Measurements from ENCODE around the gene NF2.

The NF2 gene

GRCh38 chr22:29630987-29631386 lies 27.6 kb downstream of the NF2 start:
- H3K36me3 Mint-ChIP-seq, result peaks cover 6 to 14% of the 10 kb centered on the region in 2 donors
- H3K9me3 Mint-ChIP-seq, result no peaks in the 10 kb centered on the region
- no peak overlapping the region for H3K4me3 Mint-ChIP-seq
- no peaks in the 10 kb centered on the region for H3K27me3 Mint-ChIP-seq
- no peak for DNase-seq
- no peak for ATAC-seq (replicated peaks)
- peaks cover 20 to 42% of the 10 kb centered on the region in 2 donors for H3K4me1 Mint-ChIP-seq
- H3K27ac Mint-ChIP-seq, result no peak overlapping the region

- Mint-ChIP-seq H3K27ac (no peak overlapping the region), H3K27me3 (no peaks in the 10 kb centered on the region), H3K4me3 (no peak overlapping the region), H3K36me3 (peaks cover 6 to 14% of the 10 kb centered on the region in 2 donors), H3K4me1 (peaks cover 20 to 39% of the 10 kb centered on the region in 2 donors), H3K9me3 (no peaks in the 10 kb centered on the region)
- DNase-seq (no peak), ATAC-seq (replicated peaks) (no peak)
Measured at GRCh38 chr22:29631725-29632124, 28.3 kb downstream of the NF2 start.

- Mint-ChIP-seq H3K36me3 (peaks cover 8 to 17% of the 10 kb centered on the region in 2 donors), H3K4me1 (peaks cover 20 to 39% of the 10 kb centered on the region in 2 donors), H3K27ac (no peak overlapping the region), H3K4me3 (no peak overlapping the region), H3K27me3 (no peaks in the 10 kb centered on the region), H3K9me3 (no peaks in the 10 kb centered on the region)
- DNase-seq (no peak), ATAC-seq (replicated peaks) (no peak)
Measured at GRCh38 chr22:29632672-29633071, 29.2 kb downstream of the NF2 start.

- Mint-ChIP-seq H3K4me1 (peaks cover 16 to 31% of the 10 kb centered on the region in 2 donors), H3K27ac (no peak overlapping the region), H3K9me3 (no peaks in the 10 kb centered on the region), H3K4me3 (no peak overlapping the region), H3K36me3 (peaks cover 9 to 16% of the 10 kb centered on the region in 2 donors), H3K27me3 (no peaks in the 10 kb centered on the region)
- no peak for DNase-seq
- no peak for ATAC-seq (replicated peaks)
Measured at GRCh38 chr22:29633514-29634312, 30.3 kb downstream of the NF2 start.

- H3K27me3 Mint-ChIP-seq, result no peaks in the 10 kb centered on the region
Measured at GRCh38 chr22:29634847-29635246, 31.4 kb downstream of the NF2 start.

GRCh38 chr22:29635734-29636357 lies 32.4 kb downstream of the NF2 start:
- Mint-ChIP-seq H3K4me3 (no peak overlapping the region), H3K36me3 (peaks cover 6 to 22% of the 10 kb centered on the region in 2 donors), H3K27me3 (no peaks in the 10 kb centered on the region), H3K27ac (no peak overlapping the region), H3K4me1 (peaks cover 14 to 28% of the 10 kb centered on the region in 2 donors), H3K9me3 (no peaks in the 10 kb centered on the region)
- DNase-seq (no peak), ATAC-seq (replicated peaks) (no peak)

More at GRCh38 chr22:29634847-29635246, 31.4 kb downstream of the NF2 start:
- H3K36me3 Mint-ChIP-seq, result peaks cover 6 to 22% of the 10 kb centered on the region in 2 donors
- no peak for ATAC-seq (replicated peaks)
- DNase-seq, result no peak
- peaks cover 16 to 28% of the 10 kb centered on the region in 2 donors for H3K4me1 Mint-ChIP-seq
- H3K9me3 Mint-ChIP-seq, result no peaks in the 10 kb centered on the region
- no peak overlapping the region for H3K4me3 Mint-ChIP-seq
- H3K27ac Mint-ChIP-seq, result no peak overlapping the region

- Mint-ChIP-seq H3K4me3 (no peak overlapping the region), H3K27ac (no peak overlapping the region), H3K9me3 (no peaks in the 10 kb centered on the region), H3K27me3 (no peaks in the 10 kb centered on the region), H3K36me3 (peaks cover 7 to 22% of the 10 kb centered on the region in 2 donors), H3K4me1 (peaks cover 13 to 25% of the 10 kb centered on the region in 2 donors)
- ATAC-seq (replicated peaks), result no peak
- DNase-seq, result no peak
Measured at GRCh38 chr22:29636751-29637150, 33.3 kb downstream of the NF2 start.

- DNase-seq (no peak), ATAC-seq (replicated peaks) (no peak)
- no peak overlapping the region for H3K27ac Mint-ChIP-seq
- no peak overlapping the region for H3K4me3 Mint-ChIP-seq
- H3K27me3 Mint-ChIP-seq, result no peaks in the 10 kb centered on the region
- H3K4me1 Mint-ChIP-seq, result peaks cover 10 to 21% of the 10 kb centered on the region in 2 donors
- no peaks in the 10 kb centered on the region for H3K9me3 Mint-ChIP-seq
- peaks cover 12 to 23% of the 10 kb centered on the region in 2 donors for H3K36me3 Mint-ChIP-seq
Measured at GRCh38 chr22:29637181-29637580, 33.7 kb downstream of the NF2 start.

- Mint-ChIP-seq H3K9me3 (no peaks in the 10 kb centered on the region), H3K4me3 (no peak overlapping the region), H3K27ac (no peak overlapping the region), H3K27me3 (no peaks in the 10 kb centered on the region), H3K36me3 (peaks cover 19 to 25% of the 10 kb centered on the region in 2 donors), H3K4me1 (peaks cover 4 to 6% of the 10 kb centered on the region in 2 donors)
- no peak for DNase-seq
- ATAC-seq (replicated peaks), result no peak
Measured at GRCh38 chr22:29638678-29639077, 35.2 kb downstream of the NF2 start.

GRCh38 chr22:29639096-29639495 lies 35.7 kb downstream of the NF2 start:
- ATAC-seq (replicated peaks), result no peak
- H3K27ac Mint-ChIP-seq, result no peak overlapping the region

GRCh38 chr22:29641042-29641699 lies 37.7 kb downstream of the NF2 start:
- Mint-ChIP-seq H3K4me1 (peaks cover 0 to 2% of the 10 kb centered on the region in 2 donors), H3K27ac (no peak overlapping the region), H3K9me3 (no peaks in the 10 kb centered on the region), H3K27me3 (no peaks in the 10 kb centered on the region), H3K36me3 (peaks cover 25 to 28% of the 10 kb centered on the region in 2 donors), H3K4me3 (no peak overlapping the region)
- DNase-seq, result no peak
- ATAC-seq (replicated peaks), result no peak

More at GRCh38 chr22:29639096-29639495, 35.7 kb downstream of the NF2 start:
- no peaks in the 10 kb centered on the region for H3K9me3 Mint-ChIP-seq
- DNase-seq, result no peak
- H3K4me1 Mint-ChIP-seq, result peaks cover 4% of the 10 kb centered on the region in 2 donors
- H3K4me3 Mint-ChIP-seq, result no peak overlapping the region
- no peaks in the 10 kb centered on the region for H3K27me3 Mint-ChIP-seq
- H3K36me3 Mint-ChIP-seq, result peaks cover 21 to 25% of the 10 kb centered on the region in 2 donors

- Mint-ChIP-seq H3K4me1 (peaks cover 0 to 2% of the 10 kb centered on the region in 2 donors), H3K27me3 (no peaks in the 10 kb centered on the region), H3K36me3 (peaks cover 25 to 31% of the 10 kb centered on the region in 2 donors), H3K4me3 (no peak overlapping the region), H3K27ac (no peak overlapping the region), H3K9me3 (no peaks in the 10 kb centered on the region)
- ATAC-seq (replicated peaks), result no peak
- DNase-seq, result no peak
Measured at GRCh38 chr22:29641700-29642330, 38.4 kb downstream of the NF2 start.

GRCh38 chr22:29642694-29643093 lies 39.3 kb downstream of the NF2 start:
- Mint-ChIP-seq H3K4me3 (no peak overlapping the region), H3K4me1 (peaks cover 0 to 2% of the 10 kb centered on the region in 2 donors), H3K27me3 (no peaks in the 10 kb centered on the region), H3K27ac (no peak overlapping the region), H3K9me3 (no peaks in the 10 kb centered on the region), H3K36me3 (peaks cover 26 to 34% of the 10 kb centered on the region in 2 donors)
- DNase-seq (no peak), ATAC-seq (replicated peaks) (no peak)
